H1 (cell line): Measurements from ENCODE around the gene COMT. TPM values are rescaled to one million over a fixed set of nuclear protein-coding genes. Genes with fewer than 3 reads are reported as not detected.

Experiments
- CTCF ChIA-PET: fragments of 300-600 bp; sonication (Branson Sonifier 250); formaldehyde crosslinking; loops from one replicate; lab custom pipeline; 2021; ENCODE audit not compliant: partially characterized antibody; lab: Charles Lee
- POLR2A ChIA-PET: fragments of 300-600 bp; sonication (Branson Sonifier 250); formaldehyde crosslinking; loops from one replicate; lab custom pipeline; 2021; ENCODE audit warnings: inconsistent platforms; ENCODE audit not compliant: partially characterized antibody; lab: Charles Lee
- DNase-seq, 2 experiments: peaks; one replicate each; pipeline versions ENCODE4 v3.0.0 to v3.0.0-alpha.2; 2010 to 2022; ENCODE audit warnings: low spot score in 2 of 2, low read depth in 1 of 2, mixed read lengths in 1 of 2
- FAIRE-seq: peaks from 2 replicates; lab custom pipeline; 2011; peaks lifted over from hg19 to GRCh38; lab: Jason Lieb, UNC
- H2AFZ ChIP-seq: 2 replicates; pipeline ENCODE4 v1.8.1; 2012; ENCODE audit warnings: low read length, inconsistent platforms
- H2AK5ac ChIP-seq: 2 replicates; pipeline ENCODE4 v1.6.1; 2013; ENCODE audit warnings: low read depth, low read length
- H2BK120ac ChIP-seq: replicated peaks from 2 replicates; pipeline ENCODE3; 2013; ENCODE audit warnings: low read depth, low read length, inconsistent platforms
- H2BK12ac ChIP-seq: 2 replicates; pipeline ENCODE4 v1.6.1; 2013; ENCODE audit warnings: low read depth, low read length
- H2BK15ac ChIP-seq: 2 replicates; pipeline ENCODE4 v1.6.1; 2013; ENCODE audit warnings: low read length
- H2BK20ac ChIP-seq: 2 replicates; pipeline ENCODE4 v1.6.1; 2013; ENCODE audit warnings: low read length
- H2BK5ac ChIP-seq: 2 replicates; pipeline ENCODE4 v1.6.1; 2013; ENCODE audit warnings: low read depth, low read length
- H3K14ac ChIP-seq: 2 replicates; pipeline ENCODE4 v1.6.1; 2013; ENCODE audit warnings: inconsistent platforms; ENCODE audit not compliant: insufficient read length
- H3K18ac ChIP-seq: 2 replicates; pipeline ENCODE4 v1.6.1; 2013; ENCODE audit warnings: low read length; ENCODE audit errors: extremely low read depth
- H3K23ac ChIP-seq: 2 replicates; pipeline ENCODE4 v1.6.1; 2013; ENCODE audit warnings: inconsistent platforms; ENCODE audit not compliant: insufficient read length
- H3K23me2 ChIP-seq: 2 replicates; pipeline ENCODE4 v1.6.1; 2013; ENCODE audit warnings: low read depth, low read length
- H3K27ac ChIP-seq: 2 replicates; pipeline ENCODE4 v1.6.1; 2011; ENCODE audit warnings: low read depth, low read length, inconsistent platforms
- H3K27me3 ChIP-seq, 4 experiments: replicated peaks in 1 of 4; 1 replicate in 1 of 4; 2 replicates in 3 of 4; pipeline versions ENCODE4 v1.6.1 to v1.8.1; 2011 to 2013; ENCODE audit warnings: low read length in 3 of 4, mild to moderate bottlenecking in 3 of 4, inconsistent platforms in 2 of 4, mixed read lengths in 2 of 4, moderate library complexity in 1 of 4; ENCODE audit not compliant: control insufficient read depth in 3 of 4, insufficient read depth in 3 of 4; ENCODE audit errors: extremely low read depth in 1 of 4
- H3K36me3 ChIP-seq, 4 experiments: 2 replicates each; pipeline versions ENCODE4 v1.6.1 to v1.8.1; 2011 to 2013; ENCODE audit warnings: mild to moderate bottlenecking in 4 of 4, low read length in 3 of 4, moderate library complexity in 2 of 4, control low read depth in 1 of 4, inconsistent platforms in 1 of 4; ENCODE audit not compliant: insufficient read depth in 4 of 4, control insufficient read depth in 2 of 4
- H3K4ac ChIP-seq: replicated peaks from 2 replicates; pipeline ENCODE3; 2013; ENCODE audit warnings: low read length, low read depth, mixed read lengths, inconsistent platforms; ENCODE audit not compliant: insufficient read length
- H3K4me1 ChIP-seq, 4 experiments: replicated peaks in 1 of 4; 1 replicate in 1 of 4; 2 replicates in 3 of 4; pipeline versions ENCODE4 v1.6.1 to v1.8.1; 2011 to 2013; ENCODE audit warnings: low read length in 3 of 4, inconsistent platforms in 2 of 4, mixed read lengths in 1 of 4; ENCODE audit not compliant: insufficient read depth in 4 of 4, control insufficient read depth in 3 of 4
- H3K4me2 ChIP-seq, 2 experiments: 2 replicates each; pipeline versions ENCODE4 v1.6.1 to v1.8.1; 2011 to 2013; ENCODE audit warnings: low read depth in 2 of 2, low read length in 2 of 2, control low read depth in 1 of 2, inconsistent platforms in 1 of 2, mild to moderate bottlenecking in 1 of 2; ENCODE audit not compliant: insufficient read depth in 1 of 2
- H3K4me3 ChIP-seq, 4 experiments: fragments of 200-600, 300-600 bp in 1 of 4; sonication (generic), shearing (Covaris generic), sonication (Bioruptor Twin) in 1 of 4; 2 replicates each; pipeline versions ENCODE4 v1.5.1 to v1.8.1; 2011 to 2016; ENCODE audit warnings: low read length in 4 of 4, low read depth in 3 of 4, control low read depth in 2 of 4, inconsistent platforms in 2 of 4, mild to moderate bottlenecking in 2 of 4, mixed read lengths in 1 of 4, moderate library complexity in 1 of 4; ENCODE audit not compliant: insufficient read depth in 2 of 4; ENCODE audit errors: extremely low read depth in 1 of 4
- H3K56ac ChIP-seq: replicated peaks from 2 replicates; pipeline ENCODE3; 2013; ENCODE audit warnings: low read depth, mild to moderate bottlenecking, mixed read lengths, low read length, inconsistent platforms; ENCODE audit not compliant: insufficient read length
- H3K79me1 ChIP-seq: 2 replicates; pipeline ENCODE4 v1.6.1; 2013; ENCODE audit warnings: low read depth, low read length, control low read depth
- H3K79me2 ChIP-seq, 2 experiments: 2 replicates each; pipeline versions ENCODE4 v1.6.1 to v1.8.1; 2012 to 2013; ENCODE audit warnings: low read length in 2 of 2, mild to moderate bottlenecking in 2 of 2, inconsistent platforms in 1 of 2; ENCODE audit not compliant: insufficient read depth in 2 of 2, control insufficient read depth in 1 of 2
- H3K9ac ChIP-seq, 4 experiments: replicated peaks in 1 of 4; 1 replicate in 1 of 4; 2 replicates in 3 of 4; pipeline versions ENCODE4 v1.6.1 to v1.8.1; 2011 to 2013; ENCODE audit warnings: low read depth in 3 of 4, low read length in 3 of 4, control low read depth in 2 of 4, mild to moderate bottlenecking in 2 of 4, moderate library complexity in 2 of 4, inconsistent platforms in 1 of 4; ENCODE audit errors: extremely low read depth in 1 of 4
- H3K9me3 ChIP-seq, 2 experiments: 2 replicates each; pipeline versions ENCODE4 v1.6.1 to v1.8.1; 2012 to 2013; ENCODE audit warnings: mild to moderate bottlenecking in 2 of 2, moderate library complexity in 2 of 2, control low read depth in 1 of 2, inconsistent platforms in 1 of 2, low read depth in 1 of 2, low read length in 1 of 2, mixed read lengths in 1 of 2; ENCODE audit not compliant: insufficient read depth in 2 of 2
- H4K20me1 ChIP-seq, 2 experiments: replicated peaks in 1 of 2; 2 replicates each; pipeline versions ENCODE3 to v1.8.1; 2011 to 2013; ENCODE audit warnings: inconsistent platforms in 2 of 2, low read length in 2 of 2, mild to moderate bottlenecking in 1 of 2; ENCODE audit not compliant: insufficient read depth in 2 of 2, control insufficient read depth in 1 of 2
- H4K5ac ChIP-seq: 2 replicates; pipeline ENCODE4 v1.6.1; 2013; ENCODE audit warnings: low read length, low read depth, mixed read lengths, inconsistent platforms; ENCODE audit not compliant: insufficient read length
- H4K8ac ChIP-seq: 2 replicates; pipeline ENCODE4 v1.8.0; 2013; ENCODE audit warnings: mild to moderate bottlenecking, moderate library complexity, low read length, inconsistent platforms; ENCODE audit not compliant: insufficient read depth; ENCODE audit errors: extremely low read depth
- H4K91ac ChIP-seq: replicated peaks from 2 replicates; pipeline ENCODE3; 2013; ENCODE audit warnings: low read length, mixed read lengths, inconsistent platforms; ENCODE audit not compliant: insufficient read length
- JUND ChIP-seq: IDR thresholded peaks from 2 replicates; pipeline ENCODE4 v1.6.1; 2011; ENCODE audit warnings: mild to moderate bottlenecking, improper control_type of control experiment, low read length
- SIX5 ChIP-seq: IDR thresholded peaks from 2 replicates; pipeline ENCODE4 v1.6.1; 2011; ENCODE audit warnings: mild to moderate bottlenecking, low read depth, low read length
- WGBS, 2 experiments: shearing (Covaris generic) in 1 of 2; methylation state at CpG; one replicate each; pipeline versions ENCODE4 v1.1.6 to v1.1.7; 2013 to 2015; ENCODE audit warnings: low lambda C conversion rate in 2 of 2, mixed read lengths in 2 of 2, inconsistent platforms in 1 of 2, low coverage in 1 of 2, missing lambda C conversion rate in 1 of 2; ENCODE audit not compliant: insufficient replicate concordance in 2 of 2, insufficient coverage in 1 of 2, insufficient read length in 1 of 2; ENCODE audit errors: extremely low coverage in 1 of 2, missing lambda C conversion rate in 1 of 2; 5-methylcytosine and 5-hydroxymethylcytosine counted together
- polyA plus RNA-seq, 7 experiments: library from polyadenylated mRNA; depleted of rRNA in 3 of 7; stranded (reverse) in 5 of 7; unstranded in 2 of 7; fragments of >200 nt in 5 of 7; fragments of 200-250 nt in 2 of 7; gene quantifications; 1 replicate in 5 of 7; 2 replicates in 1 of 7; 4 replicates in 1 of 7; pipeline versions ENCODE4 v1.2.1 to v1.2.3, GENCODE V29; 2011 to 2013; ENCODE audit warnings: missing spikeins in 2 of 7, mixed read lengths in 2 of 7
- total RNA-seq: library from RNA; stranded (reverse); fragmentation: NEBNext Ultra II Directional; extraction: Animal tissue kit (Norgen Biotek cat#: 25700); gene quantifications from 2 replicates; pipeline ENCODE4 v1.2.1, GENCODE V29; 2021

COMT gene
- total and polyA plus RNA-seq, 2 of the 8 experiments (the other 6 are each of a cell fraction or from before 2014, with no cell fraction given) = 15.2 to 33.7 TPM

DNA sequence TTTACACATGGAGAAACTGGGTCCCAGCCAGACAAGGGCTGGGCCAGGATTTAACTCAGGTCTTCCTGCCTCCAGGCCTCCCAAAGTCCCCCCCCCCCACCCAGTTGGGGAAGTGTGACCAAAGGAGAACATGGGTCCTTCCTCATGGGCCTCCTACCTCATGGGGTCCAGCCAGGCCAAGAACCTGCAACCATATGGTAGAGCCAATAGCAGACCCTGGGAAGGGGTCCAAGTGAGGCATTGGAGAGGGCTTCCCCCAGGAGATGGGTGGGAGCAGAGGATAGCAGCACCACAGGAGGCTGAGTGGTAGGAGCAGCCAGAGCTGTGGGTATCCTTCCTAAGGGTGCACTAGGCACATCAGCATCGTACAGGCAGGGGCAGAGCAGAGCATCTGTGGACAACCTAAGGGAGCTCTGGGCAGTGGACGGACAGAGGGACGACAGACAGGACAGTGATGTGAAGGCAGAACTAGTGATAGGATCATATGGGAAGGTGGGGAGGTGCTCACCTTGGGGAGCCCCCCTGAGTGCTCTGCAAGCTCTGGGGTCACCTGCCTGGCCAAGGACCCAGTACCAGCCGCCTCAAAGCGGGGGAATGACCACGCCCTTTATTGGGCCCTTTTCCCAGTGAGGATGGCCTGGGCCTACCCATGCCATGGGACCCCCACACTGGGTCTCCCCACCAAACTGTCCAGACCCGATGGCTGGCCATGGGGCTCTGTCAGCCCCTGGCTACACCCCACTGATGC lies 70.6 kb downstream of the COMT start:
- Histone ChIP-seq H3K4me3 (no peak overlapping the region), H4K8ac (no peak overlapping the region), H4K91ac (no peak overlapping the region), H3K14ac (no peak overlapping the region), H3K36me3 (no peaks in the 10 kb centered on the region), H3K27ac (no peak overlapping the region), H3K56ac (no peak overlapping the region), H2BK5ac (peak overlapping the region; percentile 30; the same call in 1 of the 2 replicates), H3K23me2 (peaks cover 4% of the 10 kb centered on the region), H3K9ac (no peak overlapping the region), H3K27me3 (peaks cover 0 to 16% (median 11%) of the 10 kb centered on the region in 4 experiments; a peak in 5 of 7 replicates), H3K79me1 (peaks cover 3% of the 10 kb centered on the region; the same call in 1 of the 2 replicates), H3K18ac (no peak overlapping the region), H3K4me2 (no peak overlapping the region), H2AK5ac (no peak overlapping the region), H4K20me1 (peaks cover 4 to 6% of the 10 kb centered on the region in 2 experiments), H2AFZ (no peak overlapping the region), H4K5ac (no peak overlapping the region), H3K23ac (no peak overlapping the region), H3K9me3 (no peaks in the 10 kb centered on the region), H3K4ac (no peak overlapping the region), H3K79me2 (no peaks in the 10 kb centered on the region), H3K4me1 (peaks cover 0 to 2% (median under 1%) of the 10 kb centered on the region in 4 experiments; a peak in 4 of 7 replicates), H2BK15ac (0 out of 2 replicates have a peak overlapping the region, but pooled peaks have one; percentile 40), H2BK20ac (0 out of 2 replicates have a peak overlapping the region, but pooled peaks have one; percentile 34), H2BK120ac (no peak overlapping the region), H2BK12ac (no peak overlapping the region)
- ChIA-PET POLR2A (interaction anchor here (0.9 to 1.6 kb wide), 4 partner anchors 10 to 70 kb away, joined by 3 to 17 read pairs (median 3); no protein-coding TSS in a partner anchor), CTCF (interaction anchor here (0.7 to 10.7 kb wide), 16 partner anchors 12 to 282 kb away, joined by 3 to 369 read pairs (median 7); partner anchors contain the start of genes GNB1L, RTL10 and TANGO2)
- TF ChIP-seq JUND (no peak), SIX5 (no peak)
- DNase-seq (no peak), FAIRE-seq (no peak)
- WGBS, 2 experiments = 93% methylated on average over 7 of the region's 7 CpGs; no CpG with 5 or more reads in 1 of the 2 experiments
